NCI-H1436 (cell line): ENCODE results near the gene OAT.

Experiments
- DNase-seq: peaks from one replicate; lab custom pipeline; 2025; lab: John Stamatoyannopoulos, UW

Gene OAT

DNA sequence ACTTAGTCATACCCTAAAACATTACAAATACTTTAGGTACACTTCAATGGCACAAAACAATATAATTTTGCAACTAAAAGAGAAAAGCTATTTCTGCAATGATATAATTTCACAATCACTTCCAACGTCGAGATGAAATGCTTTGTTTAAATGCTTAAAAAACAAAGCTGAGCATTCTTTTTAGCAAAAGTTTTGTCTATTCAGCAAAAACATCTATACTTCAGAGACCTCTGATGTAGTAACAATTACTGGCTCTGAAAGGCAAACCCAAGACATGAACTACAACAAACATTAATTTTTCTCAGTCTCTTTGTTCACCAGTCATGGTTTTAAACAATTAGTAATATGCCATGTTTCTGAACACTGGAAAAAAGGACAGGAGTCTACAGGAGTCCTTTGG, 16.4 kb downstream of the OAT start:
- no peak for DNase-seq

DNA sequence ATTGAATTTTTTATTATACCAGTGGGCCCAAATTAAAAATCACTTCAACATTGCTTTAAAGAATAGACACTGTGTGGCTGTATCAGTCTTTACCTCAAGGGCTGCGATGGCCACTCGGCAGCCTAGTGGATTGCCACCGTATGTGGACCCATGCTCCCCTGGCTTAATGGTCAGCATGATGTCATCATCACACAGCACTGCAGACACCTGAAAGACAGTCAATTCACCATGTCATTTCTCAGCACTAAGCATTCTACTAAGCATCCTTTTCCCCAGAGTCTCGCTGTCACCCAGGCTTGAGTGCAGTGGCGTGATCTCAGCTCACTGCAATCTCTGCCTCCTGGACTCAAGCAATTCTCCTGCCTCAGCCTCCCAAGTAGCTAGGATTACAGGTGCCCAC, 17.1 kb downstream of the OAT start:
- no peak for DNase-seq

DNA sequence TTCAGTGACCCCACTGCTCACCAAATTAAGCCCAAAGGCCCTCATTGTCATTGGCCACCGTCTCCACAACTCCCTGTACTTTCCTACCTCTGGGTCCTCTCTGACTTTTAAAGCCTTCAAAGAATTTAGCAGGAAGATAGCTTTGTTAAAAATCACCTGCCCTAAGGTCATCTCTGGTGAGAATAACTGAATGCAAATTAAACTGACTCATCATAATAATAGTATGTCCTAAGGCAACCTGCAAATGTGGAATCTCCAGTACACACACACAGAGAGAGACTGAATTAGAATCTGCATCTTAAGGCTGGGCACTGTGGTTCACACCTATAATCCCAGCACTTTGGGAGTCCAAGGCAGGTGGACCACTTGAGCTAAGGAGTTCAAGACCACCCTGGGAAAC, 24.1 kb downstream of the OAT start:
- no peak for DNase-seq

DNA sequence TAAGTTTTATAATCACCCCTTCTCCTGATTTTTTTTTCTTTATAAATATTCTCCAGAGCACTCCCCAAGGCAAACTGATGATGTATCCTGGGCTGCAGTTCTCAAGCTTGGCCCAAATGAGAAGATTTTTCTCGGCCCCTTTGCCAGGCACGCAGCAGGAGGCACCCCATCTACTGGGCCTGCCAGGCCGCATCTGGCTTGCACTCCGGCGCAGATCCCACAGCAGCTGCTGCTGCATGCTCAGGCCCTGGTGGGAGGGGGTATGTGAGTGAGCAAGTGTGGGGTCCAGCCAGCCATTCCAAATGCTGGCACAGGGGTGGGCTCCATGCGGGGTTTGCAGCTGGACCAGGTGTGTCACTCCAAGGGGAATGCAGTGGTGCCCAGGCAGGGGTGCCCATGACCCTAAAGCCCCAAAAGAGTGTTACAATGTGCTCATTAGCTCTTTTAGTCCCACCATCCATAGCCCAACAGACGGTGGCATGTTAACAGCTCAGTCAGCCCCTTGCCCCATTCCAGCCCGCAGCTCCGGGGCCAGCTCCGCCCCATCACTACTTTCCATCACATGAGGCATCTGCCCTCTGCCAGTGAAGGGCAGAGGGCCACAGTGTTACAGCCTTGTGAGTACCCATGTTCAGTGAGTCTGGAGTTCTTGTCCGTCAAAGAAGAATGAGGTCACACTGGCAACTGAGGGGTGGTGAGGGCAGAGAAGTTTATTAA, 25.9 kb downstream of the OAT start:
- no peak for DNase-seq

DNA sequence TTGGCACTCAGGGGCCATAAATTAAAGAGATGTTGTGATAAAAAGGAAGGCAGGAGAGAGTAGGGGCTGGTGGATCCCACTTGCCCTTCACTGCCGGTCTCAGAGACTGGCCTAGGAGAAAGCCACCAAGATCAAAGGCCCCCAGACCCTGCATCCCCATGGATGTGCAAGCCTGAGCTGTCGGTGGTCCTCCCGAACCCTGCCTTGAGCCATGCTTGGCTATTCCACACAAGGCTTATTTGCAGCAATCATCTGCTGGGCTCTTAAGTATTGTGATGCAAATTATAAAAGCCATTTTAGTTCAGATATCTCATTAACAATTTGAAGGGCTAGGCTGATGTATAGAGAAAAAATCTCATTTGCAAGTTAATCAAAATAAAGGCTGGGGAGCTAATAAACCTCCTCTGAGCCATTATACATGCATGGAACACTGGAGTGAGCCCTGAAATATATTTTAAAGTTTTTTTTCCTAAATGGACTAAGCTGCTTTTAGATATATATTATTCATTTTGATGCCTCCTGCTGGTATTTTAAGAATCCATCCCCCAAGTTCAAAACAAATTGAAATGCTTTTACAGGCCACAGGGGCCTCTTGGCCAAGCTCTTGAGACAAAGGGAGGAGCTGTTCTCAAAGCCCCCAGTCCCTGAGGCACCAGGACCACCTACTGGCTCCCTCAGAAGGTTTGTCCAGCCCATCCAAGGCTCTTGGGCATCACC, 28.1 kb downstream of the OAT start:
- DNase-seq, result no peak

DNA sequence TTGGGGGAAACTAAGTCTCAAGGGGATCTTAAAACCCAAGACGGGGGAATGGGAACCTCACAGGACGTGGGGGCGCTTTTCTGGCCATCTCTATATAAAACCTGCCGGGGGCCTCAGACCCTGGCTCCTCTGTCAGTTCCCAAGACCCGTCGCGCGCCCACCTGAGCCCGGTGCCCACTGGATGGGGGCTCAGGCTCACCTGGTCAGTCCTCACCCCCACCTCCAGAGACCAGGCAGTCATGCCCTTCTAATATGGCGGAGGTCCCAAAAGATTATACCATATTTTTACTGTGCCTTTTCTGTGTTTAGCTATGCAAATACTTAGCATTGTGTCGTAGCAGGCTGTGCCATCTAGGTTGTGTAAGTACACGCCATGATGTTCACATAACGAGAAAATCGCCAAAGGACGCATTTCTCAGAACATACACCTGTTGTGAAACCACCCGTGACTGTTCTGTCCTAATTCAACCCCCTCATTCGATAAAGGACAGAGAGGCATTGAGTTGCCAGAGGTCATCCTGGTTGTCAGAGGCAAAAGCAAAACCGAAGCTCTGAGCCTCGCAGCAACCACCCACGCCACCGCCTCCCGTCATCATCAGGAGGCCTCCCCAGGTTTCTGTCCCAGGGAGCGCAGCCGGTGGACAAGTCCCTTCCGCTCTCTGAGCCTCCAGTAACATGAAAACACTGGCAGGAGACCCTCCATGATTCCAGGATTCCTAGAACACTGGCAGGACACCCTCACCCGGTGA, 28.9 kb downstream of the OAT start:
- DNase-seq, result no peak

DNA sequence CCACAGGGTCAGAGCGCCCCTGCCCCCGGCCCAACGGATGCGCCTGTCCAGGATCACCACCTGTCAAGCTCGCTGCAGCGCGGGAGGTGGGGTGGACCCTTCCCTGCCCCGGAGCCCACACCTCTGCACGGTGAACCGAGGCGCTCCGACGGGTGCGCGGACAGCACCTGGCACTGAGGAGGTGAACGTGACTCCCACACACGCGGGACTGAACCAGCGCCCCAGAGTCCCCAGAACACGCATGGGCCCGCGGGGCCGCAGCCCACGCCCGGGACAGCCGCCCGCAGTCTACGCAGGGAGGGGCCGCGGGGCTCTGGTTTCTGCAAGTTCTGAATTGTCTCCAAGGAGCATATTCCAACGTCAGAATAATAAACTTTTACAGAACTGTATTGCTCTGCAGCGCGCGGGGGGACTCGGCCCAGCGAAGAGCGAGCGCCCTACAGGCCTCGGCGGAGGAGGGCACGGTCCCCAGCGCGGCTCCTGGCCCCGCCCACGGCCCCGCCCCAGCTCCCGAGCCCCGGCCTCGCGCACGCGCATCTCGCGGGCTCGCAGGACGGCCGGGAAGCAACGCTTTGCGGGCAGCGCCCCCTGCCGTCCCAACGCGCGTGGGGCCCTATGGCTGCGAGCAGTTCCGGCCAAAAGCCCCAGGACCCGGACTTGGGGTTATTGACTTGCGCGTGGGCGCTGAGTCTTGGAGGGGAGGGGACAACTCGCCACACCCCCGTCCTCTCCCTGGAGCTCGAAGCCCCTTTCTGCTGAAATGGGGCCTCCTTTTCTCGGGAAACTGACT, 29.7 kb downstream of the OAT start:
- DNase-seq, result peak; percentile 96

DNA sequence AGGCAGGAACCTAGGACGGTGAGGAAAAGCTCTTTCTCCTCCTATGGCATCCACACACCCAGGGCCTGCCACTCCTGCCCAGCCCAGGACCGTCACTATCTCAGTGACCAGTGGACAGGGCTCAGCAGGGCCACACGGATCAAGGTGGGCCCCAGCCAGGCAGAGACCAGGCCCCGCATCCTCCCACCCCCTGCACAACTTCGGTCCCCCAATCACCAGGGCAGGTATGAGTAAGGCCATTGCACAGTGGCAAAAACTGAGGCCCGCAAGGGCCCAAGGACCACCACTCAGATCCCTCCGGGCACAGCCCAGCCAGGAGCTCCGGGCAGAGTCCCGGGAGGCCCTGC, 30.3 kb downstream of the OAT start:
- DNase-seq, result no peak

DNA sequence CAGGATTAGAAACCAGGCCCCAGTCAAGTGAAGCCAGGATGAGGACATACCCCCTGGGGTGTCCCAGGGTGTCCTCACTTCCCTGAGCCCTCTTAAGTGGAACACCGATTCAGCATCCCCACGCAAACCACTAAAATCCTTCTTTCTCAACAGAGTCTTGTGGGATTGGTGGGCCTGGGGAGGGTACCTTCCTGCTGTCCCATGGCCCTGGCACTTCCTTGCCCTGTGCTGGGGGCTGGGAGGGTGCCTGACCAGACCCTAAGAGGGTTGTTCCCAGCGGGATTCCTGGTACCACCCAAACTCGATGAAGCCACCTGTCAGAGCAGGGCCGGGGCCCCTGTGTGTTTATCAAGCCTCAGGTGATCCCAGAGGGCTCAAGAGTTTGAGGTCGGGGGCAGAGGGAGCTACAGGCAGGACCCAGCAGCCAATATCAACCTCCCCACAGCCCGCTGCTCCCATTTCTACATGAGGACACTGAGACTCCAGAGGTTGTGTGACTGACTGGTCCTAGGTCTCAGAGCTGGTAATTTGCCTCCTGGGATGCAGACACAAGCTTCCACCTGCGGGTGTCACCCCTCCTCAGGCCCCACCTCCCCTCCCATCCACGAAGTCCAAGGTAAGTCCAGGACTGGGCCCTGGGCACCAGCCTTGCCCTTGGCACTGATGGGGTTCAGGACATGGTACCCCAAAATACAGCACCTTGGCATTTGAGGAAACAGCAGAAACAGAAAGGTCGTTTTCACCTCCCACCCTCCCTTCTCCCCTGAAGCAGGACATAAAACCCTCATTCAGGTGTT, 31.4 kb downstream of the OAT start:
- no peak for DNase-seq

DNA sequence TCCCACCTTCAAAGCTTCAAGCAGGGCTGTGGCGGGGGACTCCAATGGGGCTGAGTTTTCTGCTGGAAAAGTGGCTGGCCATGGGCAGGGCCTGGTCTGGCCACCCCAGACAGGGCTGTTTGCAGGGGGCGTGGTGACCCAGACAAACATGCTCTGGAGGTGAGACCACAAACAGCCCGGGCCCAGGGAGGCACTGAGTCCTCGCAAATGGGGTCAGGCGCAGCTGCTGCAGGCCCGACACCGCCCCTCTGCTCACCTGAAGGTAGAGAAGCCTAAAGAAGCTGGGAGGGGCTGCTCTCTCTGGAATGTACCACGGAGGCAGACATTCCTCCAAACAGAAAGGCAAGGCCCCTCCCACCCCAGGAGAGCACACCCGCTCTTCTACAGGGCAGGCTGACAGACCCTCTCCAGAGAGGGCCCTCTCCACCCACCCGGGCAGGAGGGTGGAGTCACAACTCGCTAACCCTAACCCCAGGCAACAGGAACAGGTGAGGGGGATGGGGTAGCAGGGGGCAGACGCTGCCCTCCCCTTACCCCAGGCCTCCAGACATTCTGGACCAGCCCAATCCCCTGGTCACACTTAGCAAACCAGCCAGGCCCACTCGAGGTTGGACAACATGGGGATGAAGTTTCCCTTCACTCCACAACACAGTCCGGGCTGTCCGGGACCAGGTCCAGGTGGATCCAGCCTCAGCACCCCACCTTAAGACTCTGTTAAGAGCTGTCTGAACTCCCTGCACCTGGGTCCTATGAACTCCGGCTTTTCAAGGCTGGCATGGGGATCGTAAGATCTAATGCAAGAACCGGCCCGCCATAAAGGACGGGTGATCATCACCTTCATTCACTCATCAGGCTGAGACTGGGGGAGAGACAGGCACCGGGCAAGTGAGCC, 32.3 kb downstream of the OAT start:
- no peak for DNase-seq

DNA sequence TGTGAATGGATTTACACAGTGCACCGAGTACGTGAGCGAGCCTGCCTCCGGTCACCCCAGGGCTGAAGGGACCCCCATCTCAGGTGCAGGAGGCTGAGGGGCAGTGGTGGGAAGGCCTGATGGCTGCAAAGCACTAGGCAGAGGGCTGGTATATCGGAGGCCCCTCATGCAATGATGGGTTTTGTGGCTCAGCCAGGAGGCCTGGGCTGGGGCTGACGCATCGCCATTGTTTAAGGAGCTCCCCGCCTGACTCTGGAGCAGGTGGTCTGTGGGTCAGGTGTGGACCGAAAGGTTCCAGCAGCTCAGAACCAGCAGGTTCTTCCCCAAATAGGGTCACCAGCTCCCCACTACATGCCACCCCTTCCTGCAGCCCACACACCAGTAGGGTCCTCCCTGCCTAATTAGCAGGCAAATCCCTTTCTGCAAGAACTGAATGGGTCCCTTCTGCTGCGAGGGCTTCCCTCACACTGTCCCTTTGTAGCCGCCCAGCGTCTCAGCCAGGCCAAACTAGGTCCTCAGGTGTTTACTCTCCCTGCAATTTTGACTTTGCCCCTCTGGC, 33.0 kb downstream of the OAT start:
- no peak for DNase-seq

DNA sequence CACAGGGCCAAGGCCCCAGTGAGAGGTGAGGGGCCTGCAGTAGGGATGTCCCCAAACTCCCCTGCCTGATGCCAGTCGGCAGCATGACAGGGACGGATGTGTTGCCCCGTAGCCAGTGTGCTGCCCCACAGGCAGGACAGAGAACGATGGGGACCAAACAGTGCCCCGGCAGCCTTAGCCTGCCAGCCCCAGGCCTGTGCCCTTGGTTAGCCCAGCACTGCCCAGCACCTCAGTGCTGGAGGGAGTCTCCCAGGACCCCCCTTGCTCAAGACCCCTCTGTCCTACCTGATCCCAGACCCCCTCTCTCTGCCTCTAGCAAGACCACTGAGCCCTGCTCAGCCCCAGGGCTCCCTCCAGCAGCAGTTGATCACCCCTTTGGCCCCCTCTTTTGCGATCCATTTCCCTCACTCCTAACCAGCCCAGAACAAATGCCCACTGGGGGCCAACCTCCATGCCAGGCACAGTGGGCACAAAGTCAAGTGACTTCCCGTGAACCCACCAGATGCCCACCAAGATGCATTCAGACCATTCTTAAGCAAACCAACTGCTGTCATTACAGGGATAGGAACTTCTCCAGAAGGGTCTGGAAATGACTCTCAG, 34.0 kb downstream of the OAT start:
- no peak for DNase-seq

DNA sequence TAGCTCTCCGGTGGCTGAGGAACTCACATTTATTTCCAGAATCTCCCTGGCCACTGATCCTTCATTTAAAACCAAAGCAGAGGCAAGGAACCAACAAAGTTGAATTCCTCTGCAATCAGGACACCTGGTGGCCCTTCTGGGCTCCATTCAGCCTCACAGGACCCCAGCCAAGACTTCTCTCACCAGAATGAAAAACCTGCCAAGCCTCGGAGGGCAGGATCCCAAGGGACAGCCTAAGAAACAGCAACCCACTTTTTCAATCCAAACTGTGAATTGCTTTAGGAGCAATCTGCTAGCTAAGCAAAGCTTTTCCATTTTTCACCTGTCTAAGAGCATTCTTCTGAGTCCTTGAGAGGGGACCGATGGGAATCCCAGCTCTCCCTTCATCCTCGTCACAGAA, 34.6 kb downstream of the OAT start:
- DNase-seq, result no peak

DNA sequence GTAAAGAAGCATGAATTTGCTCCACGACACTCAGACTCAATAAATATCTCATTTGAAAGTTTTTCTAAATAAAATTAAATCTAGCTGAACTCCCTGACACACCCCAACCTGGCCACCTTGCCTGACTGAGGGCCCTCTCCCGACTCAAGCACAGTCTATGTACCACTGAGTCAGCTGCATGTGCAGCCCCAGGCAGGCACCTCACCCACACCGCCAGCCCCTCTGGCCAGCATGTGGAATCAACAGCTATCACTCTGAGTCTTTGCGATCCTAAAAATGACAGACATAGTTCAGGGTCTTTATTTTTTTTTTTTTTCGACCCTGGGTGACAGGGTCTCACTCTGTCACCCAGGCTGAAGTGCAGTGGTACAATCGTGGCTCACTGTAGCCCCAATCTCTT, 35.2 kb downstream of the OAT start:
- DNase-seq, result no peak

DNA sequence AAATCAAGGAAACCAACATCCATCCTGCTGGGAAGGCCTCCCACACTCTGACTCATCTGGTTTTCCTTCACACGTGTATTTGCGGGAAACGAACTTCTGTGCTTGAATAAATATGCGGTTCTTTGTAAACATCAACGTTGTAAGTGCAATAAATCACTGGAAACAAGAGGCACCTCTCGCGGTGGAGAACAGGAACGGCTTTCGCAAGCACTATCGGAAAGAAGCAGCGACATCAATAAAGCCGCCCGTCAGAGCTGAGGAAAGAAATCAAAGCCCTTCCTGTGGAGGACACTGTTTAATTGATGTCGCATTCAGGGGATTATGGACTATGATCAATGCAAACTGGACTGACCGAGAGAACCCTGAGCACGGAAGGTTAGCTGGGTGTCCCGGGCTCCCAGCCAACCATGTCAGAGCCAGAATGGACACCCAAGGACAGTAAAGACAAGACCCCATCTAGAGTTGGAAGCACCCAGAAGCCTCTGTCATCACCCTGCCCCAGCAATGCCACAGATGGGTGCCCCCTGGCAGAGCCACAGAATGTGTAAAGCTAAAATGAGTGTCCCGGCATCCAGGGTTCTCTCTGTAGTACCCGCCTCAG, 37.6 kb downstream of the OAT start:
- no peak for DNase-seq

DNA sequence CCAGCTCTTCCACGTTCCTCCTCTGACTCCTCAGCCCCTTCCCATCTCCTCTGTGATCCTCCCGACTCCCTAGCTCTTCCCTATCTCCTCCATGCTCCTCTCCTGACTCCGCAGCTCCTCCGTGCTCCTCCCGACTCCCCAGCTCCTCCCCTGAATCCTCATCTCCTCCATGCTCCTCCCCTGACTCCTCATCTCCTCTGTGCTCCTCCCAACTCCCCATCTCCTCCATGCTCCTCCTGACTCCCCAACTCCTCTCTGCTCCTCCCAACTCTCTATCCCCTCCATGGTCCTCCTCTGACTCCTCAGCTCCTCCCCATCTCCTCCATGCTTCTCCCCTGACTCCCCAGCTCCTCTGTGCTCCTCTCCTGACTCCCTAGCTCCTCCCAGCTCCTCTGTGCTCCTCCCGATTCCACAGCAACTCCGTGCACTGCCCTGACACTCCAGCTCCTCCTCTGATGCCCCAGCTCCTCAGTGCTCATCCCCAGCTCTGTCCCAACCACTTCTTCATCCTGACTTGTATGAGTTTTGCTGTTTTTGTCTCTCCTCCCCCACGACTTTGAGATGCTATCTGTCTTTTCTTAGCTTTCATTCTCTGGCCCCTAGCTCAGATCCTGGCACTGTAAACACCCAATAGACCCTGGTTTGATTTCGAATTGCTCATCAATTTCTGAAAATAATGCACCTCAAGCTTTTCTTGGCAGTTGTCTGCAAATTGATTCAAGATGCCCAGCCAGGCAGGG, 38.3 kb downstream of the OAT start:
- no peak for DNase-seq

DNA sequence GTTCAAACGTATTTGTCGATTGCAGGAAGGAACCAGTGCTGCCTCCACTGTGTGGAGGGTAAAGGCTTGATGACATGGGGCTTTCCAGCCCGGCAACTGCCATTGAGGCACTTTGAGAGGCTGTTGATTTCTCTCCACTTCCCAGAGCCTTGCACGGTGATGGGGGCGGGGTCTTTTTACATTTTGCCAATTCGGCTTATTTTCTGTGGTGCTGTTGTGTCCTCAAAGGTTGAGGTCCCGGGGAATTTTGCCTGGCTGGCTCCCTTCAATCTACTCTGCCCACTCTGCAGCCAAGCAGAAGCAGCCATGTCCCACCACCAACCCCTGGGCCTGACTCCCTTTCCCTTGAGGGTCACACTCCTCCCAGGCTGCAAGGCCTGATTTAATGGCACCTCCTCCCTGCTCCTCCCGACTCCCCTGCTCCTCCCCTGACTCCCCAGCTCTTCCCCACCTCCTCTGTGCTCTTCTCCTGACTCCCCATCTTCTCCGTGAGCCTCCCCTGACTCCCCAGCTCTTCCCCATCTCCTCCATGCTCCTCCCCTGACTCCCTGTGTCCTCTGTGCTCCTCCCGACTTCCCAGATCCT, 39.0 kb downstream of the OAT start:
- DNase-seq, result no peak

DNA sequence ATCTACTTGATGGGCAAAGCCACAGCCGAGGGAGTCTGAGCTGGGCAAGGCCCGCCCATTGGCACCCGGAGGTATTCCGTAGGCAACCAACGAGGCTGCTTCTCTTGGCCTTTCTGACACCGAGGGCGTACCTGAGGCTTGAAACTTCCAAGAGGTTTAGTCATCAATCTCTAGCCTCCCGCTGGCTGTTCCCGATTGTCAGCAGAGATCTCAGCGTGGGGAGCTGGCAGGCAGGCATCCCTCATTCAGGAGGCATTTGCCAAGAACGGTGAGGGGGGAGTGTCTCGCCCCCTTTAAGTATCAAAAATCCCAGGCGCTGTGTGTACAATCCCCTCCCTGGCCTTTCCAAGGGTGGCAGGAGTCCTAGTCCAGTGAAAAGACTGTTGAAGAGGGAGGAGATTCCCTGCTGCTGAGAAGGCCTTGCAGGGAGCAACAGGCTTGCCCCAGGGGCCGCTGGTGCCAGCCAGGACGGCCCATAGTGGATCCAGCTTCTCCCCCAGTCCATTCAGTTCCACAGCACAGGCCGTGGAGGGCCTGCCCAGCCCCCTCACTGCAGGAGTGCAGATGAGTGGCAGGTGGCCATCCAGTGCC, 39.7 kb downstream of the OAT start:
- DNase-seq, result no peak
